IPS-20b (cell line): Measurements from ENCODE around the gene SH3GL1.
"Not testable (repeated sequence)": the region's sequence is repeated elsewhere in the genome, so short reads cannot be mapped to it uniquely, and the experiment has no call there.

ENCODE experiments used
- H3K27ac ChIP-seq: one replicate; pipeline ENCODE4 v1.5.1; 2013; ENCODE audit warnings: low read length
- H3K27me3 ChIP-seq: 2 replicates; pipeline ENCODE4 v1.6.1; 2013; ENCODE audit warnings: mild to moderate bottlenecking, low read length, inconsistent platforms; ENCODE audit not compliant: insufficient read depth
- H3K36me3 ChIP-seq: 2 replicates; pipeline ENCODE4 v1.6.1; 2013; ENCODE audit warnings: low read depth, mild to moderate bottlenecking, inconsistent platforms, low read length, moderate library complexity; ENCODE audit not compliant: insufficient read depth
- H3K4me1 ChIP-seq: 2 replicates; pipeline ENCODE4 v1.6.1; 2013; ENCODE audit warnings: mild to moderate bottlenecking, control low read depth, inconsistent platforms, low read length, moderate library complexity; ENCODE audit not compliant: insufficient read depth
- H3K4me3 ChIP-seq: 2 replicates; pipeline ENCODE4 v1.5.1; 2013; ENCODE audit warnings: mild to moderate bottlenecking, low read length, inconsistent platforms
- H3K9ac ChIP-seq: 2 replicates; pipeline ENCODE4 v1.6.1; 2013; ENCODE audit warnings: low read depth, mild to moderate bottlenecking, inconsistent platforms, low read length, moderate library complexity
- H3K9me3 ChIP-seq: 2 replicates; pipeline ENCODE4 v1.6.1; 2013; ENCODE audit warnings: mild to moderate bottlenecking, low read depth, low read length, inconsistent platforms; ENCODE audit not compliant: insufficient read depth

SH3GL1 gene

DNA sequence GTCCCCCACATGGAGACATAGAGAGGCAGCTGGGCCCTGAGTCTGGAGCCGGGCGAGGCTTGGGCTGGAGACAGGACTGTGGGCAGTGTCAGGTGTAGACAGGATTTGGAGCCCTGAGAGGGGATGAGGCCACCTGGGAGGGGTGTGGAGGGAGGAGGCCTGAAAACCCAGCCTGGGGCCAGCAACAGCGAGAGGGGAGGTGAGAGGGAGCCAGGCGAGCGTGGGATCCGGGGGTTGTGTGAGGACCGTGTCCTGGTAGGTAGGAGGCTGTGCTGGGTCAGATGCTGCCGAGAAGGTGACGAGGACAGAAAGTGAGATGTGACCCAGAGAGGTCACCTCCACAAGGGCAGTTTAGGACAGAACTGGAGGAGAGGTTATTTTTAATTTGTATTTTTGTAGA is 49.6 kb downstream of the SH3GL1 start:
- Histone ChIP-seq H3K36me3 (peaks cover 51% of the 10 kb centered on the region), H3K9me3 (no peaks in the 10 kb centered on the region), H3K27me3 (no peaks in the 10 kb centered on the region), H3K9ac (no peak overlapping the region), H3K4me3 (no peak overlapping the region), H3K4me1 (no peaks in the 10 kb centered on the region), H3K27ac (no peak overlapping the region)

DNA sequence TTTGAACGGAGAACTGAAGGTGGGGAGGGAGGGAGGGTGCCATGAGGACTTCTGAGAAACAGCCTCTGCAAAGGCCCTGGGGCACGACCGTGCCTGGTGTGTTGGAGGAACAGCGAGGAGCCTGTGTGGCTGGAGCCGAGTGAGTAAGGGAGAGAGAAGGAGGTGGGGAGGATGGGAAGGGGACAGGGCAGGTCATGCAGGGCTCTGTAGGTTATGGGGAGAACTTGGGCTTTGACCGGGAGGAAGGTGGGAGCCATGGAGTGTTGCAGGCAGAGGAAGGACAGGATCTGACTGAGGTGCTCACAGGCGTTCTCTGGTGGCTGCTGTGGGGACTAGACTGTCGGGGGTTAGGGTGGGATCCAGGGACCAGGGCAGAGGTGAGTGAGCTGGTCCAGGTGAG is 50.2 kb downstream of the SH3GL1 start:
- H3K27me3 ChIP-seq: no peaks in the 10 kb centered on the region
- no peak overlapping the region for H3K27ac ChIP-seq
- H3K4me1 ChIP-seq: no peaks in the 10 kb centered on the region
- H3K9me3 ChIP-seq: no peaks in the 10 kb centered on the region
- peaks cover 53% of the 10 kb centered on the region for H3K36me3 ChIP-seq
- H3K4me3 ChIP-seq: no peak overlapping the region
- H3K9ac ChIP-seq: no peak overlapping the region

DNA sequence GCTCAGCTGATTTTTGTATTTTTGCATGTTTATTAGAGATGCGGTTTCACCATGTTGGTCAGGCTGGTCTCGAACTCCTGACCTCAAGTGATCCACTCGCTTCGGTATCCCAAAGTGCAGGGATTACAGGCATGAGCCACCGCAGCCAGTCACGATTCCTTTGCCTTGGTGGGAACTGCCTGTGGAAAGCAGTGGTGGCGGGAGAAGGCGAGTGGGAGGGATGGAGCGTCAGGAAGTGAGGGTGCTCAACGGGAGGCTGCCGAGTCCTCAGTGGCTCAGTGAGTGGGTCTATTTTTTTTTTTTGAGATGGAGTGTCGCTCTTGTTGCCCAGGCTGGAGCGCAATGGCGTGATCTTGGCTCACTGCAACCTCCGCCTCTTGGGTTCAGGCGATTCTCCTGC is 51.1 kb downstream of the SH3GL1 start:
- not testable (repeated sequence) for H3K9ac ChIP-seq, H3K9me3 ChIP-seq, H3K4me3 ChIP-seq, H3K4me1 ChIP-seq, H3K27me3 ChIP-seq, H3K27ac ChIP-seq
- peaks cover 47% of the 10 kb centered on the region for H3K36me3 ChIP-seq

GRCh38 chr19:4347521-4347920 is 52.8 kb downstream of the SH3GL1 start:
- H3K9me3 ChIP-seq: no peaks in the 10 kb centered on the region
- H3K9ac ChIP-seq: no peak overlapping the region
- peaks cover 39% of the 10 kb centered on the region for H3K36me3 ChIP-seq
- no peak overlapping the region for H3K4me3 ChIP-seq
- H3K27me3 ChIP-seq: no peaks in the 10 kb centered on the region
- H3K27ac ChIP-seq: no peak overlapping the region
- 0 out of 2 replicates have a peak, but pooled peaks cover 3% of the 10 kb centered on the region for H3K4me1 ChIP-seq

DNA sequence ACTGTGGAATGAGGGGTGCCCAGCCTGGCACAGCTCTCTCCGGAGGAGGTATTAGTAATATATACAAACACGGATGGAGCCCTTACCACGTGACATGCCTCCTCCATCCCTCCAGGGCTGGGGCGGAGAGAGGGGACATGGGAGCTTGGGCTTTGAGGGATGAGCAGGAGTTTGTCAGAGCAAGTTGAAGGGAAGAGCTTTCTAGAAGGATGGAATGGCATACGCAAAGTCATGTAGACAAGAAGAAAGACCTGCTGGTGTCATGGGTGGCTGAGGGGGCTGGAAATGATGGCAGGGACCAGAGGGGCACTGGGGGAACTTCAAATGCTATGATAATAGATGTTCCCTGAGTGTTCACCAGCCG is 54.3 kb downstream of the SH3GL1 start:
- Histone ChIP-seq H3K4me1 (0 out of 2 replicates have a peak, but pooled peaks cover 3% of the 10 kb centered on the region), H3K36me3 (peaks cover 38% of the 10 kb centered on the region), H3K27me3 (no peaks in the 10 kb centered on the region), H3K9me3 (no peaks in the 10 kb centered on the region), H3K27ac (no peak overlapping the region), H3K9ac (no peak overlapping the region), H3K4me3 (no peak overlapping the region)

DNA sequence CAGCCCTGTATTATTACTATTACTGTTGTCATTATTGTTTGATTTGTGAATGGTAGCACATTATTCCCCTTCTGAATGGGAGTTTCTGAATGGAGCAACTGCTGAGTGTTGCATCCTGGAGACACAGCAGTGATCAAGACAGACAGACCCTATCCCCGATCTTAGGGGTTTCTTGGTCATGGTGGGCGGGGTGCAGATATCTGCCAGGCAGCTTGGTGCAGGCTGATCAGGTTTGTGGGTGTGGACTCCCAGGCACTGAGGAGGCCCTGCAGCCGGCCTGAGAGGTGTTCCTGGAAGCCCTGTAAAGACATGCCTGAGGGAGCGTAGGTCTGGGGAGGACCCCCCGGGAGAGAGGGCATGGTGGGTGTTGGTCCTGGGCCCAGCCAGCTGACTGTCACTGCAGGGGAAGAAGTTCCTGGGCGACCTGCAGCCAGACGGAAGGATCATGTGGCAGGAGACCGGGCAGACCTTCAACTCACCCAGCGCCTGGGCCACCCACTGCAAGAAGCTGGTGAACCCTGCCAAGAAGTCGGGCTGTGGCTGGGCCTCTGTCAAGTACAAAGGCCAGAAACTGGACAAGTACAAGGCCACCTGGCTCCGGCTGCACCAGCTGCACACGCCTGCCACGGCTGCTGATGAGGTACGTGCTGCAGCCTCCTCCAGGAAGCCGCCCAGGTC is 54.9 kb downstream of the SH3GL1 start:
- Histone ChIP-seq H3K36me3 (peaks cover 33% of the 10 kb centered on the region), H3K27me3 (no peaks in the 10 kb centered on the region), H3K4me3 (no peak overlapping the region), H3K4me1 (0 out of 2 replicates have a peak, but pooled peaks cover 3% of the 10 kb centered on the region), H3K27ac (no peak overlapping the region), H3K9ac (no peak overlapping the region), H3K9me3 (no peaks in the 10 kb centered on the region)

DNA sequence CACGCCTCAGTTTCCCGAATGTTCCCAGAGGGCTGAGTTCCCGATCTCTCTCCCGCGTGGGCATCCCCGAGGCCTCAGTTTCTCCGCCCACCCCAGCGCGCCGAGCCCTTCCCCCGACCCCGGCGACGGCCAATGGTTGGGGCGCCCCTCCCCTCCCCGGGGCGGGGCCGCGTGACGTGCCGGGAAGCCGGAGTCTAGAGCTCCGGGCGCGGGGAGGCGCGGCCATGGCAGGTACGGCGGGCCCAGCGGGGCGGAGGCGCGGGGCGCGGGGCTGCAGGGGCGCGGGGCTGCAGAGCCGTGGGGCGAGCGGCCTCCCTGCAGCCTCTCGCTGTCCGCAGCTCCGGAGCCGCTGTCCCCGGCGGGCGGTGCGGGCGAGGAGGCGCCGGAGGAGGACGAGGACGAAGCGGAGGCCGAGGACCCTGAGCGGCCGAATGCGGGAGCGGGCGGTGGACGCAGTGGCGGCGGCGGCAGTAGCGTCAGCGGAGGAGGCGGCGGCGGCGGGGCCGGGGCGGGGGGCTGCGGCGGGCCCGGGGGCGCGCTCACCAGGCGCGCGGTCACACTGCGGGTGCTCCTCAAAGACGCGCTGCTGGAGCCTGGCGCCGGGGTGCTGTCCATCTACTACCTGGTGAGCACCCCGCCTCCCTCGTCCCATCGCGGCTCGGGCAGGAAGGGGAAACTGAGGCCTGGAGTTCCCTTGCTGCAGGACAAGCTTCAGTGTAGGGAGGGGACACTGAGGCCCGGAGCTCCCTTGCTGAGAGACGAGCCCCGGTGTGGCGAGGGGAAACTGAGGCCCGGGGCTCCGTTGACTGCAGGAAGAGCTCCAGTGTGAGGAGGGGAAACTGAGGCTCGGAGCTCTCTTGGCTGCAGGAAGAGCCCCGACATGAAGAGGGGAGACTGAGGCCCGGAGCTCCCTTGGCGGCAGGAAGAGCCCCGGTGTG is 56.7 kb downstream of the SH3GL1 start, which contains the start of gene MPND:
Gene MPND (plus strand): TSS at position 193 of the 938 bp plus-strand sequence. CDS start 32 bp downstream, at position 225.
- peak within 1 kb of the TSS; percentile 93 for H3K4me3 ChIP-seq
- peak within 1 kb of the TSS; percentile 97 for H3K9ac ChIP-seq
- peaks cover 19% of the 10 kb centered on the region for H3K36me3 ChIP-seq
- no peaks in the 10 kb centered on the region for H3K27me3 ChIP-seq
- no peaks in the 10 kb centered on the region for H3K9me3 ChIP-seq
- 0 out of 2 replicates have a peak, but pooled peaks cover 3% of the 10 kb centered on the region for H3K4me1 ChIP-seq
- peak within 1 kb of the TSS; percentile 95 for H3K27ac ChIP-seq

- Histone ChIP-seq H3K9ac (peak overlapping the region; percentile 97), H3K36me3 (peaks cover 15% of the 10 kb centered on the region), H3K9me3 (no peaks in the 10 kb centered on the region), H3K4me3 (peak overlapping the region; percentile 93), H3K4me1 (0 out of 2 replicates have a peak, but pooled peaks cover 3% of the 10 kb centered on the region), H3K27me3 (no peaks in the 10 kb centered on the region), H3K27ac (peak overlapping the region; percentile 95)
Measured at GRCh38 chr19:4342615-4343369, 57.6 kb downstream of the SH3GL1 start.

DNA sequence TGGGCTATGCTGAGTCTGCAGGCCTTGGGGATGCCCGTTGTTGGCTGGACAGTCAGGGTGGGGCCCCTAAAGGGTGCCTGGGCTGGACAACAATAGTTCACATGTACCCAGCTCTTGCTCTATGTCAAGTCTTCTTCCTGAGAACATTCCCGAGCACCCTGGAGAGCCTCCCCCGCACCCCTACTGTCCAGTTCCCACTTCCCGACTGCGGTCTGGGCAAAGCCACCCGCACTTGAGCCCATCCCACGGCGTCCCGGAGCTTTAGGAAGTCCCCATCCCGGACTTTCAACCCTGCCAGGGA is 58.1 kb downstream of the SH3GL1 start:
- H3K27me3 ChIP-seq: no peaks in the 10 kb centered on the region
- H3K36me3 ChIP-seq: peaks cover 15% of the 10 kb centered on the region
- H3K9me3 ChIP-seq: no peaks in the 10 kb centered on the region
- H3K9ac ChIP-seq: peak overlapping the region; percentile 95
- H3K27ac ChIP-seq: peak overlapping the region; percentile 75
- peak overlapping the region; percentile 74 for H3K4me3 ChIP-seq
- H3K4me1 ChIP-seq: 0 out of 2 replicates have a peak, but pooled peaks cover 3% of the 10 kb centered on the region

GRCh38 chr19:4338441-4339355 is 61.6 kb downstream of the SH3GL1 start, which contains the start of gene STAP2:
Gene STAP2, minus strand, starts transcription at chr19:4338827. Its CDS starts 74 bp downstream, at chr19:4338753.
- no peaks in the 10 kb centered on the region for H3K9me3 ChIP-seq
- peak within 1 kb of the TSS; percentile 62 for H3K4me3 ChIP-seq
- no peak within 1 kb of the TSS for H3K9ac ChIP-seq
- H3K27ac ChIP-seq: no peak within 1 kb of the TSS
- H3K36me3 ChIP-seq: no peaks in the 10 kb centered on the region
- H3K27me3 ChIP-seq: no peaks in the 10 kb centered on the region
- H3K4me1 ChIP-seq: no peaks in the 10 kb centered on the region
